ENCODE data around the gene SOX6. TPM values are rescaled to one million over a fixed set of nuclear protein-coding genes. Genes with fewer than 3 reads are reported as not detected.

The SOX6 gene
- total RNA-seq, 2 donors from 2014 or later, result 3.1 to 15.5 TPM

DNA sequence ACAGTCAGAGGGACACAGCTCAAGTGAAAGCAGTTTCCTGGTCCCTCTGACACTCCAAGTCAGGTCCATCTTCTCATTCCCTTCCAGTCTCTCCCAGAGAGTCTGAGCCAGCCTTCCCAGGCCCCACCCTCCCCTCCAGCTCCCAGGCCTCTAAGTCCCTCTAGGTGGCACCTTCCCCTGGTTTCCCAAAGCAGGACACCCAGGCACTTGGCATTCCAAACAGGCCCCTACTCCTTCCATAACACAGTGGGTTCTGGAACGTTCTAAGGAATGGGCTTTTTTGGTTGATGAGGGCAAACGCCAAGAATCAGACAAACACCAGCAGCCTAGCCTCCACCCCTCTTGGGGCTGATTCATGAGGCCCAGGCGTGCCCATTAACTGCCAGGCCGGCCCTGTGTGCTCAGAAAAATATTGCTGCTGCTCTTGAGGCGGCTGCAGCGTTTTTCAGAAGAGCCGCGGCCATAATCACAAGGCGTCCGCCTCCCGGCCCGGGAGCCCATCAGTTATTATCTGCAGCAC, 418.7 kb downstream of the SOX6 start:
- Histone ChIP-seq H3K4me1 (replicated peaks) (no peaks in the 10 kb centered on the region), H3K36me3 (no peaks in the 10 kb centered on the region), H3K4me3 (no peak overlapping the region), H3K27ac (no peak overlapping the region), H3K9me3 (no peaks in the 10 kb centered on the region), H3K27me3 (replicated peaks; ENCODE audit: insufficient read depth) (no peaks in the 10 kb centered on the region)
- no peak for TF ChIP-seq POLR2AphosphoS5 (IDR thresholded peaks at IDR 0.05)
- TF ChIP-seq, protein P1, sequence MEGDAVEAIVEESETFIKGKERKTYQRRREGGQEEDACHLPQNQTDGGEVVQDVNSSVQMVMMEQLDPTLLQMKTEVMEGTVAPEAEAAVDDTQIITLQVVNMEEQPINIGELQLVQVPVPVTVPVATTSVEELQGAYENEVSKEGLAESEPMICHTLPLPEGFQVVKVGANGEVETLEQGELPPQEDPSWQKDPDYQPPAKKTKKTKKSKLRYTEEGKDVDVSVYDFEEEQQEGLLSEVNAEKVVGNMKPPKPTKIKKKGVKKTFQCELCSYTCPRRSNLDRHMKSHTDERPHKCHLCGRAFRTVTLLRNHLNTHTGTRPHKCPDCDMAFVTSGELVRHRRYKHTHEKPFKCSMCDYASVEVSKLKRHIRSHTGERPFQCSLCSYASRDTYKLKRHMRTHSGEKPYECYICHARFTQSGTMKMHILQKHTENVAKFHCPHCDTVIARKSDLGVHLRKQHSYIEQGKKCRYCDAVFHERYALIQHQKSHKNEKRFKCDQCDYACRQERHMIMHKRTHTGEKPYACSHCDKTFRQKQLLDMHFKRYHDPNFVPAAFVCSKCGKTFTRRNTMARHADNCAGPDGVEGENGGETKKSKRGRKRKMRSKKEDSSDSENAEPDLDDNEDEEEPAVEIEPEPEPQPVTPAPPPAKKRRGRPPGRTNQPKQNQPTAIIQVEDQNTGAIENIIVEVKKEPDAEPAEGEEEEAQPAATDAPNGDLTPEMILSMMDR (IDR thresholded peaks at IDR 0.05), result no peak
- no peak for TF ChIP-seq POLR2A (IDR thresholded peaks at IDR 0.05)
- no peak for DNase-seq (ENCODE audit: low spot score)
- intact Hi-C loops (cut with DNase I), result no loop called here
- WGBS, result 22% methylated on average over 12 of the region's 12 CpGs

DNA sequence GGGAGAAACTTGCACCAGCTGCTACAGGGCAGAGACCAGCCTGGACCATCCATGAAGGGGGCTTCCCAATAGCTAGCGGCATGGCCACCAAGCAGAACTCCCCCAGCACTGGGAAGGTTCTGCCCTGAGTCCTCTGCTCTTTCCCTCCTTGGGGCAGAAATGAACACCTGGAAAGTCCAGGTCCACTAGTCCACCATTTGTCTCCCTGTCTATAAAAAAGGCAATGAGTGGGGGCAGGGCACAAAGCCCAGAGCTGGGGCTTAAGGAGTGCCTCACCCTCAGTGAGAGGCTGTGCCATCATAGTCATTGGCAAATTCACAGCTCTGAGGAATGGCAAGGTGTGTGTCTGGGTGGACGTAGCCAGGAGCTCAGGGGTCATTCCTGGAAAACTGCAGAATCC, 420.3 kb downstream of the SOX6 start:
- WGBS, result 91% methylated on average over 2 of the region's 2 CpGs
- TF ChIP-seq POLR2AphosphoS5 (IDR thresholded peaks at IDR 0.05), result no peak
- TF ChIP-seq POLR2A (IDR thresholded peaks at IDR 0.05), result no peak
- TF ChIP-seq, protein P1 (IDR thresholded peaks at IDR 0.05), result no peak
- H3K36me3 ChIP-seq, result no peaks in the 10 kb centered on the region
- no peak for DNase-seq (ENCODE audit: low spot score)
- intact Hi-C loops (cut with DNase I), result no loop called here
- no peaks in the 10 kb centered on the region for H3K4me1 ChIP-seq (replicated peaks)
- no peaks in the 10 kb centered on the region for H3K27me3 ChIP-seq (replicated peaks; ENCODE audit: insufficient read depth)
- no peaks in the 10 kb centered on the region for H3K9me3 ChIP-seq
- no peak overlapping the region for H3K4me3 ChIP-seq
- H3K27ac ChIP-seq, result no peak overlapping the region

DNA sequence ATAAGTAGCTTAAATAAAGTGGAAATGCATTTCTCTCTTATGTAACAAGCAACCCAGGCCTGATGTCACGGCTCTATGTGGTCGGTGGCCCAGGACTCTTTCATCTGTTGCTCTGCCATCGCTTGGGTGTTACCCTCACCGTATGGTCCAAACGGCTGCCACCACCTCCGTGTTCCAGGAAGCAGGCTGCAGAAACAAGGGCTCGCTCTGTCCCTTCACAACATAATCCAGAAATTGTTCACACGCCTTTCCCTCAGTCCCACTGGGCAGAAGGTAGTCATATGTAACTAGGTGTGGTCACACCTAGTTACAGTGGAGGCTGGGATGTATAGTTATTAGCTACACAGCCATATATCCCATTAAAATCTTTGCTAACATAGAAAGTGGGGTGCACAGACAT, 421.0 kb downstream of the SOX6 start:
- H3K4me3 ChIP-seq, result no peak overlapping the region
- WGBS, result 97% methylated on average over 8 of the region's 8 CpGs
- TF ChIP-seq, protein P1 (IDR thresholded peaks at IDR 0.05), result no peak
- TF ChIP-seq POLR2A (IDR thresholded peaks at IDR 0.05), result no peak
- no peak for TF ChIP-seq POLR2AphosphoS5 (IDR thresholded peaks at IDR 0.05)
- H3K27ac ChIP-seq, result no peak overlapping the region
- no peaks in the 10 kb centered on the region for H3K4me1 ChIP-seq (replicated peaks)
- no peaks in the 10 kb centered on the region for H3K36me3 ChIP-seq
- intact Hi-C loops (cut with DNase I), result no loop called here
- no peaks in the 10 kb centered on the region for H3K27me3 ChIP-seq (replicated peaks; ENCODE audit: insufficient read depth)
- no peak for DNase-seq (ENCODE audit: low spot score)
- no peaks in the 10 kb centered on the region for H3K9me3 ChIP-seq

DNA sequence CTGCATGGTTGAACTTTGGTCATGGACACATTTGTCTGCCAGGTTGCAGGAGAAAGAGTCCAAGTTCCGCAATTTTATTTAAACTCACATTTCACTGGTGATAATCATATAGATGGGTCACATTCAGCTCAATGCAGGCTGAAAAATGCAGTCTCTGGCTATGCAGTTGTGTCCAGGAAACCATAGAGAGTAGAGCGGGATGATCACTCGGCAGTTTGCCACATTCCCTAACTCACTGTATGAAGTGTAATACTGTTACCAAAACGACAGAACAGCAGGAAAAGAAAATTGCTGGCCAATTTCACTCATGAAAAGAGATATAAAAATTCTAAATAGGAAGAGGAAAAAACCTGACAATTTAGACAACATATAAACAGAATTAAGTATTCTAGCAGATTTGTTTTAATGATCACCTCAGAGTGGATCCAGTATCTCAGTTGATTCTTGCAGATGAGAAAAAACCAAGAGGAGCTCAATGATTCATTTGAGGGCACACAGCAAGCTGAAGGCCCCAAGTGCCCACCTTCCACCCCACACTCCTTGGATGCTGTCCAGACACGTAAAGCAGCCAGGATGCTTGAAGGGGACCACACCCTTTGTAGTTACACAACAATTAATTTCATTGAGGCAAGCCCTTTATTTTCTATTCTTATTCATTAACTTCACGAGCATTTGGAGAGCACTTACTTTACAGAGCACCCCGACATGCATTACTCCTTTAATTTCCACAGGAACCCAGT, 422.3 kb downstream of the SOX6 start:
- no peak for TF ChIP-seq POLR2AphosphoS5 (IDR thresholded peaks at IDR 0.05)
- TF ChIP-seq, protein P1 (IDR thresholded peaks at IDR 0.05), result no peak
- no peak for TF ChIP-seq POLR2A (IDR thresholded peaks at IDR 0.05)
- Histone ChIP-seq H3K4me1 (replicated peaks) (no peaks in the 10 kb centered on the region), H3K27ac (no peak overlapping the region), H3K4me3 (no peak overlapping the region), H3K36me3 (no peaks in the 10 kb centered on the region), H3K27me3 (replicated peaks; ENCODE audit: insufficient read depth) (no peaks in the 10 kb centered on the region), H3K9me3 (no peaks in the 10 kb centered on the region)
- WGBS, result 81% methylated on average over 7 of the region's 7 CpGs
- intact Hi-C loops (cut with DNase I), result no loop called here
- no peak for DNase-seq (ENCODE audit: low spot score)

DNA sequence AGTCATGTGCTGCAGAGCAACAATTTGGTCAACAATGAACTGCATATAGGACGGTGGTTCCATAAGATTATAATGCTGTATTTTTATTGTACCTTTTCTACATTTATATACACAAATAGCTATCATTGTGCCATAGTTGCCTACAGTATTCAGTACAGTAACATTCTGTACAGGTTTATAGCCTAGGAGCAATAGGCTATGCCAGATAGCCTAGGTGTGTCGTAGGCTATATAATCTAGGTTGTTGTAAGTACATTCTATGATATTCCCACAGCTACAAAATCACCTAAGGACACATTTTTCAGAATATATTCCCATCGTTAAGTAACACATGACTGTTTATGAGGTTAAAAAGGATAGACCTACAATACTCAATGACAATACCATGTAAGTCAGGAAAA, 423.9 kb downstream of the SOX6 start:
- intact Hi-C loops (cut with DNase I), result no loop called here
- TF ChIP-seq POLR2AphosphoS5 (IDR thresholded peaks at IDR 0.05), result no peak
- TF ChIP-seq, protein P1 (IDR thresholded peaks at IDR 0.05), result no peak
- no peak for TF ChIP-seq POLR2A (IDR thresholded peaks at IDR 0.05)

More for the DNA sequence above, 423.9 kb downstream of the SOX6 start:
- Histone ChIP-seq H3K4me3 (no peak overlapping the region), H3K4me1 (replicated peaks) (no peaks in the 10 kb centered on the region), H3K27me3 (replicated peaks; ENCODE audit: insufficient read depth) (no peaks in the 10 kb centered on the region), H3K9me3 (no peaks in the 10 kb centered on the region), H3K27ac (no peak overlapping the region), H3K36me3 (no peaks in the 10 kb centered on the region)
- no peak for DNase-seq (ENCODE audit: low spot score)
- WGBS, result 94% methylated on average over 3 of the region's 3 CpGs

All from prostate gland (tissue), 2 donors.